ENCODE data around the gene SLCO4A1.

The SLCO4A1 gene

GRCh38 chr20:62656197-62656918 lies 14.1 kb downstream of the SLCO4A1 start:
- peaks cover 7% of the 10 kb centered on the region for H3F3A ChIP-seq (ENCODE audit: control insufficient read depth, insufficient read depth)
- no peaks in the 10 kb centered on the region for H3K27me3 ChIP-seq (ENCODE audit: control insufficient read depth, low read length)
- no peak for TF ChIP-seq EZH2phosphoT487 (IDR thresholded peaks at IDR 0.05; ENCODE audit: borderline replicate concordance, low read length)
- no peak for TF ChIP-seq CTCF (IDR thresholded peaks at IDR 0.05; ENCODE audit: low read depth, low read length, poor library complexity, severe bottlenecking)
- H3K4me2 ChIP-seq (ENCODE audit: low read length) = no peak overlapping the region
- H4K20me1 ChIP-seq (ENCODE audit: control insufficient read depth, insufficient read depth, low read depth, low read length) = peaks cover 19% of the 10 kb centered on the region; the same call in 1 of the 2 replicates
- H3K9me3 ChIP-seq (ENCODE audit: control insufficient read depth, insufficient read depth, low read length) = no peaks in the 10 kb centered on the region
- no peak overlapping the region for H3K4me3 ChIP-seq (ENCODE audit: low read length)
- H3K36me3 ChIP-seq (ENCODE audit: control insufficient read depth, low read length) = peaks cover 84% of the 10 kb centered on the region
- H3K79me2 ChIP-seq (ENCODE audit: control insufficient read depth, low read length) = peaks cover 73% of the 10 kb centered on the region
- H3K9me2 ChIP-seq (replicated peaks; ENCODE audit: control insufficient read depth, low read length) = no peaks in the 10 kb centered on the region
- H3K4me1 ChIP-seq (ENCODE audit: control insufficient read depth, low read length) = peaks cover 43% of the 10 kb centered on the region
- no peak overlapping the region for H3K27ac ChIP-seq (ENCODE audit: low read depth, low read length)

- H3K4me1 ChIP-seq (ENCODE audit: control insufficient read depth, low read length) = peaks cover 36% of the 10 kb centered on the region
- H3K9me3 ChIP-seq (ENCODE audit: control insufficient read depth, insufficient read depth, low read length) = no peaks in the 10 kb centered on the region
- no peaks in the 10 kb centered on the region for H3K27me3 ChIP-seq (ENCODE audit: control insufficient read depth, low read length)
- peaks cover 69% of the 10 kb centered on the region for H3K79me2 ChIP-seq (ENCODE audit: control insufficient read depth, low read length)
- no peak overlapping the region for H3K27ac ChIP-seq (ENCODE audit: low read depth, low read length)
- H3F3A ChIP-seq (ENCODE audit: control insufficient read depth, insufficient read depth) = peaks cover 3% of the 10 kb centered on the region; the same call in 1 of the 2 replicates
- peaks cover 90% of the 10 kb centered on the region for H3K36me3 ChIP-seq (ENCODE audit: control insufficient read depth, low read length)
- no peak overlapping the region for H3K4me3 ChIP-seq (ENCODE audit: low read length)
- no peaks in the 10 kb centered on the region for H3K9me2 ChIP-seq (replicated peaks; ENCODE audit: control insufficient read depth, low read length)
- TF ChIP-seq EZH2phosphoT487 (IDR thresholded peaks at IDR 0.05; ENCODE audit: borderline replicate concordance, low read length) (no peak), CTCF (IDR thresholded peaks at IDR 0.05; ENCODE audit: low read depth, low read length, poor library complexity, severe bottlenecking) (no peak)
- H4K20me1 ChIP-seq (ENCODE audit: control insufficient read depth, insufficient read depth, low read depth, low read length) = peaks cover 19% of the 10 kb centered on the region; the same call in 1 of the 2 replicates
- no peak overlapping the region for H3K4me2 ChIP-seq (ENCODE audit: low read length)
Observed at GRCh38 chr20:62656919-62657588, 14.8 kb downstream of the SLCO4A1 start.

GRCh38 chr20:62657589-62657942 lies 15.3 kb downstream of the SLCO4A1 start:
- TF ChIP-seq CTCF (IDR thresholded peaks at IDR 0.05; ENCODE audit: low read depth, low read length, poor library complexity, severe bottlenecking) = no peak
- no peak for TF ChIP-seq EZH2phosphoT487 (IDR thresholded peaks at IDR 0.05; ENCODE audit: borderline replicate concordance, low read length)
- Histone ChIP-seq H3K79me2 (ENCODE audit: control insufficient read depth, low read length) (peaks cover 64% of the 10 kb centered on the region), H4K20me1 (ENCODE audit: control insufficient read depth, insufficient read depth, low read depth, low read length) (peaks cover 17% of the 10 kb centered on the region; the same call in 1 of the 2 replicates), H3K36me3 (ENCODE audit: control insufficient read depth, low read length) (peaks cover 89% of the 10 kb centered on the region), H3K9me3 (ENCODE audit: control insufficient read depth, insufficient read depth, low read length) (no peaks in the 10 kb centered on the region), H3F3A (ENCODE audit: control insufficient read depth, insufficient read depth) (no peaks in the 10 kb centered on the region), H3K4me3 (ENCODE audit: low read length) (no peak overlapping the region), H3K4me2 (ENCODE audit: low read length) (no peak overlapping the region), H3K9me2 (replicated peaks; ENCODE audit: control insufficient read depth, low read length) (no peaks in the 10 kb centered on the region), H3K27ac (ENCODE audit: low read depth, low read length) (no peak overlapping the region), H3K4me1 (ENCODE audit: control insufficient read depth, low read length) (peaks cover 31% of the 10 kb centered on the region), H3K27me3 (ENCODE audit: control insufficient read depth, low read length) (no peaks in the 10 kb centered on the region)

All from DOHH2 (cell line).